OCI-LY3 (cell line): Measurements from ENCODE around the gene ATG2A.

ENCODE experiments used
- CTCF ChIP-seq: fragments of 200-600, 300-600 bp; sonication (generic); IDR thresholded peaks from 2 replicates; pipeline ENCODE4 v1.5.1; 2014; ENCODE audit warnings: antibody characterized with exemption, low read length, low read depth
- EZH2phosphoT487 ChIP-seq: fragments of 200-600 bp; shearing (Covaris generic); IDR thresholded peaks from 2 replicates; pipeline ENCODE4 v1.6.1; 2018; ENCODE audit warnings: antibody characterized with exemption, mixed run types, low read depth

GRCh38 chr11:64861227-64861975 lies 55.6 kb downstream of the ATG2A start:
- no peak for TF ChIP-seq CTCF
- TF ChIP-seq EZH2phosphoT487: no peak
